HG02610 (cell line): Measurements from ENCODE around the gene USP47.

Source experiments
- ATAC-seq: cut with Tn5 transposase; IDR thresholded peaks from one replicate; pipeline ENCODE4 v1.9.1; 2021; ENCODE audit warnings: mild to moderate bottlenecking, moderate library complexity; ENCODE audit not compliant: unreplicated experiment

Gene USP47

GRCh38 chr11:11929920-11930319 is 88.1 kb downstream of the USP47 start:
- ATAC-seq, result no peak

GRCh38 chr11:11931461-11932055 is 89.8 kb downstream of the USP47 start:
- no peak for ATAC-seq

GRCh38 chr11:11935536-11935935 is 93.8 kb downstream of the USP47 start:
- ATAC-seq, result no peak

GRCh38 chr11:11937433-11937832 is 95.7 kb downstream of the USP47 start:
- ATAC-seq, result no peak

GRCh38 chr11:11937957-11938356 is 96.2 kb downstream of the USP47 start:
- ATAC-seq, result no peak

- no peak for ATAC-seq
These were observed 98.8 kb downstream of the USP47 start for GRCh38 chr11:11940551-11940950.

GRCh38 chr11:11942668-11943067 is 100.9 kb downstream of the USP47 start:
- ATAC-seq, result no peak

GRCh38 chr11:11944444-11944843 is 102.7 kb downstream of the USP47 start:
- no peak for ATAC-seq

GRCh38 chr11:11946180-11946579 is 104.4 kb downstream of the USP47 start:
- ATAC-seq, result no peak

- ATAC-seq, result no peak
These were observed 105.1 kb downstream of the USP47 start for GRCh38 chr11:11946878-11947277.

- no peak for ATAC-seq
These were observed 106.1 kb downstream of the USP47 start for GRCh38 chr11:11947825-11948224.

- no peak for ATAC-seq
These were observed 106.6 kb downstream of the USP47 start for GRCh38 chr11:11948242-11948947.

- no peak for ATAC-seq
These were observed 107.7 kb downstream of the USP47 start for GRCh38 chr11:11949482-11949881.

GRCh38 chr11:11952036-11952435 is 110.3 kb downstream of the USP47 start:
- ATAC-seq, result no peak

GRCh38 chr11:11956006-11956405 is 114.2 kb downstream of the USP47 start:
- no peak for ATAC-seq

- no peak for ATAC-seq
These were observed 116.8 kb downstream of the USP47 start for GRCh38 chr11:11958403-11959231.

- ATAC-seq, result no peak
These were observed 117.8 kb downstream of the USP47 start for GRCh38 chr11:11959601-11960000.

GRCh38 chr11:11960687-11961086 is 118.9 kb downstream of the USP47 start:
- no peak for ATAC-seq

GRCh38 chr11:11961399-11962028 is 119.7 kb downstream of the USP47 start:
- ATAC-seq, result no peak

- no peak for ATAC-seq
These were observed 121.3 kb downstream of the USP47 start for GRCh38 chr11:11963067-11963466.
